Endodermal cell (in vitro differentiated cells): ENCODE data around the gene HES5. TPM values are rescaled to one million over a fixed set of nuclear protein-coding genes. Genes with fewer than 3 reads are reported as not detected.

Source experiments
- DNase-seq: peaks from one replicate; pipeline ENCODE4 v3.0.0-alpha.2; 2017
- H3K27ac ChIP-seq: 2 replicates; pipeline ENCODE4 v1.5.1; 2013; ENCODE audit warnings: mild to moderate bottlenecking, low read depth, low read length, moderate library complexity
- H3K27me3 ChIP-seq: 2 replicates; pipeline ENCODE4 v1.6.1; 2013; ENCODE audit warnings: mild to moderate bottlenecking, low read length, moderate library complexity; ENCODE audit not compliant: insufficient read depth, control insufficient read depth, poor library complexity, severe bottlenecking
- H3K36me3 ChIP-seq: 2 replicates; pipeline ENCODE4 v1.7.0; 2013; ENCODE audit warnings: mild to moderate bottlenecking, low read length, moderate library complexity; ENCODE audit not compliant: control insufficient read depth, insufficient read depth
- H3K4me1 ChIP-seq: one replicate; pipeline ENCODE4 v1.7.0; 2013; ENCODE audit warnings: low read length; ENCODE audit not compliant: control insufficient read depth, insufficient read depth
- H3K4me3 ChIP-seq: 2 replicates; pipeline ENCODE4 v1.5.1; 2013; ENCODE audit warnings: mild to moderate bottlenecking, low read length, moderate library complexity
- H3K9ac ChIP-seq: 2 replicates; pipeline ENCODE4 v1.6.1; 2013; ENCODE audit warnings: mild to moderate bottlenecking, low read length, moderate library complexity; ENCODE audit not compliant: poor library complexity, severe bottlenecking; ENCODE audit errors: extremely low read depth
- H3K9me3 ChIP-seq: 2 replicates; pipeline ENCODE4 v1.6.1; 2013; ENCODE audit warnings: mild to moderate bottlenecking, low read length, moderate library complexity; ENCODE audit not compliant: control insufficient read depth
- H3K27ac Mint-ChIP-seq: 2 replicates; pipeline ENCODE4 v1.8.0; 2020; ENCODE audit warnings: mixed read lengths
- H3K27me3 Mint-ChIP-seq: 2 replicates; pipeline ENCODE4 v1.8.0; 2021; ENCODE audit warnings: mild to moderate bottlenecking, mixed read lengths; ENCODE audit not compliant: insufficient read depth
- H3K36me3 Mint-ChIP-seq: 2 replicates; pipeline ENCODE4 v1.8.0; 2020; ENCODE audit warnings: low read depth, mixed read lengths
- H3K4me1 Mint-ChIP-seq: 2 replicates; pipeline ENCODE4 v1.8.0; 2020; ENCODE audit warnings: mixed read lengths
- H3K4me3 Mint-ChIP-seq: 2 replicates; pipeline ENCODE4 v1.8.0; 2020; ENCODE audit warnings: mild to moderate bottlenecking, moderate library complexity, mixed read lengths
- H3K9me3 Mint-ChIP-seq: 2 replicates; pipeline ENCODE4 v1.8.0; 2020; ENCODE audit warnings: mild to moderate bottlenecking, mixed read lengths
- WGBS, 2 experiments: methylation state at CpG; one replicate each; pipeline versions ENCODE4 v1.1.5 to v1.1.7; 2013; ENCODE audit warnings: missing lambda C conversion rate in 2 of 2, mixed read lengths in 1 of 2; ENCODE audit not compliant: insufficient coverage in 1 of 2, insufficient read length in 1 of 2; 5-methylcytosine and 5-hydroxymethylcytosine counted together
- total RNA-seq, 2 donors: library from RNA; stranded (reverse); fragmentation: NEBNext Ultra II Directional in 1 of 2; extraction: Animal tissue kit (Norgen Biotek cat#: 25700) in 1 of 2; gene quantifications; 2 replicates in 1 of 2; 3 replicates in 1 of 2; pipeline ENCODE4 v1.2.1, GENCODE V29; 2021
- TF ChIP-seq, protein P1 (sequence below): fragments of 200-600 bp; sonication (generic); conservative IDR thresholded peaks from 2 replicates; pipeline ENCODE4 v1.5.0; 2021; ENCODE audit warnings: antibody characterized with exemption, mild to moderate bottlenecking

HES5 gene
- total RNA-seq, 2 donors from 2014 or later = not detected

DNA sequence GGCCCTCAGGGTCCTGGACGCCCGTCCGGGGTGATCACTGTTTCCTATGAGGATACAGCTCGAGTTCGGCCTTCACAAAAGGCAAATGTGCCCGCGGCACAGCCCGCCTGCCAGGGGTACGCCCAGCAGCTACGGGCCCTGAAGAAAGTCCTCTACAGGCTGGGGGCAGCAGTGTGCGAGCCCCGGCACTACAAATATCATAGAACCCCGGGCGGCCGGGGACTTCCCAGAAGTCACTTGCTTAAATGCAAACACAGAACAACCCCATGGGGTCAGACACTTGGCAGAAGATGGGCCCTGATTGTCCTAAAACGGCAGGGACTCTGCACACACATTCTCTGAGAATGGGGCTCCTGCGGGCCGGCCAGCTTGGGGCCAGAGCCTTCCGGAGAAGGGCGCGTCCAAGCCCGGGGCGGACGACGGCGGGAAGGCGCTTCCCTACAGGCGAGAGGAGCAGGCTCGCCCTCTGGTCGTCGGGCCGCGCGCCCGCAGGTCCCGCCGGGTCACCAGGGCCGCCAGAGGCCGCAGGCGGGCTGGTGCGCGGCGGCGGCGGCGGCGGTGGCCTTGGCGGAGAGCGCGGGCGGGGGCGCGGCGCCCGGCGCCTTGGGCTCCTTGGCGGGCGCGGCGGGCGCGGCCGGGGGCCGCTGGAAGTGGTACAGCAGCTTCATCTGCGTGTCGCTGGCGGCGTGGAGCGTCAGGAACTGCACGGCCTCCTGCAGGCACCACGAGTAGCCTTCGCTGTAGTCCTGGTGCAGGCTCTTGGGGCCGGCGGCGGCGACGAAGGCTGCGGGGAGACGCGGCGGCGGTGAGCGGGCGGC lies 888 bp downstream of the HES5 start:
- H3K36me3 Mint-ChIP-seq = no peaks in the 10 kb centered on the region
- DNase-seq = peak; percentile 92
- 5 to 6% methylated on average over 31 to 84 of the region's 84 CpGs for WGBS, 2 experiments
- peaks cover 13% of the 10 kb centered on the region for H3K4me1 Mint-ChIP-seq
- H3K27me3 Mint-ChIP-seq = peaks cover 67% of the 10 kb centered on the region
- H3K27ac Mint-ChIP-seq = no peak overlapping the region
- no peaks in the 10 kb centered on the region for H3K9me3 Mint-ChIP-seq
- Histone ChIP-seq H3K27me3 (peaks cover 71% of the 10 kb centered on the region), H3K4me1 (no peaks in the 10 kb centered on the region), H3K9me3 (no peaks in the 10 kb centered on the region), H3K36me3 (no peaks in the 10 kb centered on the region), H3K27ac (peak overlapping the region; percentile 88), H3K4me3 (no peak overlapping the region), H3K9ac (no peak overlapping the region)
- TF ChIP-seq, protein P1, sequence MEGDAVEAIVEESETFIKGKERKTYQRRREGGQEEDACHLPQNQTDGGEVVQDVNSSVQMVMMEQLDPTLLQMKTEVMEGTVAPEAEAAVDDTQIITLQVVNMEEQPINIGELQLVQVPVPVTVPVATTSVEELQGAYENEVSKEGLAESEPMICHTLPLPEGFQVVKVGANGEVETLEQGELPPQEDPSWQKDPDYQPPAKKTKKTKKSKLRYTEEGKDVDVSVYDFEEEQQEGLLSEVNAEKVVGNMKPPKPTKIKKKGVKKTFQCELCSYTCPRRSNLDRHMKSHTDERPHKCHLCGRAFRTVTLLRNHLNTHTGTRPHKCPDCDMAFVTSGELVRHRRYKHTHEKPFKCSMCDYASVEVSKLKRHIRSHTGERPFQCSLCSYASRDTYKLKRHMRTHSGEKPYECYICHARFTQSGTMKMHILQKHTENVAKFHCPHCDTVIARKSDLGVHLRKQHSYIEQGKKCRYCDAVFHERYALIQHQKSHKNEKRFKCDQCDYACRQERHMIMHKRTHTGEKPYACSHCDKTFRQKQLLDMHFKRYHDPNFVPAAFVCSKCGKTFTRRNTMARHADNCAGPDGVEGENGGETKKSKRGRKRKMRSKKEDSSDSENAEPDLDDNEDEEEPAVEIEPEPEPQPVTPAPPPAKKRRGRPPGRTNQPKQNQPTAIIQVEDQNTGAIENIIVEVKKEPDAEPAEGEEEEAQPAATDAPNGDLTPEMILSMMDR = peak; percentile 24
- H3K4me3 Mint-ChIP-seq = peak overlapping the region; percentile 33

DNA sequence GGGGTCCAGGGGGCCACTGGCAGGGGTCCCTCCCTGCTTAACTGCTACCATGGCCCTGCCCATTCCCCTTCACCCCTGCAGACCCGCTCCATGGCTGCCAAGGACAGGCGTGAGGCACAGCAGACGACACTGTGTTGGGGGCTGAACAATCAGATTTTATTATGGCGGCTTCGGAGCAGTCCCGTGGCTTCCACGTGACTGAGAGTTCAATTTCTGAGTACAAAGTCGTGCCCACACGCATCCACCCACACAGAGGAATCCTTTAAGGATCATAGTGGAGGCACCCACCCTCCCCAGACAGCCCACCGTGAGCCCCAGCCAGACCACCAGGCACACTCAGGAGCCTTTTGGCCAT lies 1.5 kb downstream of the HES5 start:
- H3K27ac ChIP-seq = peak overlapping the region; percentile 57
- H3K9ac ChIP-seq = no peak overlapping the region
- Mint-ChIP-seq H3K36me3 (no peaks in the 10 kb centered on the region), H3K27me3 (peaks cover 62% of the 10 kb centered on the region), H3K4me3 (no peak overlapping the region), H3K4me1 (peaks cover 18% of the 10 kb centered on the region), H3K27ac (no peak overlapping the region), H3K9me3 (no peaks in the 10 kb centered on the region)
- no peaks in the 10 kb centered on the region for H3K9me3 ChIP-seq
- WGBS, 2 experiments = 61 to 70% methylated on average over 10 of the region's 10 CpGs
- no peak for DNase-seq
- peaks cover 66% of the 10 kb centered on the region for H3K27me3 ChIP-seq
- H3K4me3 ChIP-seq = no peak overlapping the region
- no peaks in the 10 kb centered on the region for H3K4me1 ChIP-seq
- TF ChIP-seq, protein P1 = no peak
- H3K36me3 ChIP-seq = no peaks in the 10 kb centered on the region

DNA sequence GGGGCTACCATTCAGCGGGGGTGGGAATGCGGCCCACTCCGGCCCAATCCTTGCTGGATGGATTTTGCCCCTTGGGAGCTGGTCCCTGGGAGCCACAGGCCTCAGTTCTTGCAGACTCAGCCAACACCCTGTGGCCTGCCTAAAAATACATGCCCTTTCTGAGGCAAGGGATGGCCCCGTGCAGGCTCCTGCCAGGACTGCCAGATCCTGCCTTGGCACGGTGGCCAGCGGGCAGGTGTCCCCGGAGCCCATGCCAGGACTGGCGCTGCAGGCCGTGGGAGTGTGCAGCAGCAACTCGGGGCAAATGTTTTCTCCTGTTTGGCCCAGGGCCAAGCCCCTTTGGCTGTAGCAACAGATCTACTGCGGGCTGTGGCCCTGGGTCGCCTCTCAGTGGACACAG lies 2.0 kb downstream of the HES5 start:
- no peaks in the 10 kb centered on the region for H3K9me3 Mint-ChIP-seq
- Histone ChIP-seq H3K9me3 (no peaks in the 10 kb centered on the region), H3K4me1 (no peaks in the 10 kb centered on the region), H3K36me3 (peaks cover 1% of the 10 kb centered on the region), H3K27ac (peak overlapping the region; percentile 66), H3K4me3 (no peak overlapping the region), H3K27me3 (peaks cover 60% of the 10 kb centered on the region), H3K9ac (no peak overlapping the region)
- H3K4me1 Mint-ChIP-seq = peaks cover 18% of the 10 kb centered on the region
- DNase-seq = no peak
- TF ChIP-seq, protein P1 = no peak
- peaks cover 56% of the 10 kb centered on the region for H3K27me3 Mint-ChIP-seq
- 89 to 91% methylated on average over 11 to 12 of the region's 12 CpGs for WGBS, 2 experiments
- H3K4me3 Mint-ChIP-seq = no peak overlapping the region
- no peak overlapping the region for H3K27ac Mint-ChIP-seq
- H3K36me3 Mint-ChIP-seq = no peaks in the 10 kb centered on the region
